Measurements from ENCODE around the gene KCNN3. TPM values are rescaled to one million over a fixed set of nuclear protein-coding genes. Genes with fewer than 3 reads are reported as not detected.
A peak's percentile ranks its signal among the peaks of the same experiment; 100 is the strongest.

KCNN3 gene
- total RNA-seq, 4 donors from 2014 or later = 0.24 to 2.4 (median 0.95) TPM

DNA sequence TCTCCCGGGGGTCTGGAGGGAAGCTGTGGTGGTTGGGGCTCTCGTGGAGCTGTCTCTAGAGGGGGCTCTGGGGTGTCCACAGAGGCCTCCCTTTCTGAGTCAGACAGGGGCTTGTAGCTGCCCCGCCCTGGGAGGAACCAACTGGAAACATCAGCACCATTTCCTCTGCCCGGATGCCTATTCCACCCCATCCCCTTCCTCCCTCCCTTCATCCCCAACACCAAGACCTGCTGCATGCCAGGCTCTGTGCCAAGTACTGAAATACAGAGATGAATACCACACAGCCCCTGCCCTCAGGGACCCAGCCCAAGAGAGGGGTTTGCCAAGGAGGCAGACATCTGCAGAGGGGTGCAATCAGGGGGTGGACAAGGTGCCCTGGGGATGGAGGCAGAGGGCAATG lies 136.5 kb downstream of the KCNN3 start:
- no peak for ATAC-seq (ENCODE audit: low FRiP score)
- no peak for DNase-seq (ENCODE audit: low spot score)
- TF ChIP-seq, protein P1, sequence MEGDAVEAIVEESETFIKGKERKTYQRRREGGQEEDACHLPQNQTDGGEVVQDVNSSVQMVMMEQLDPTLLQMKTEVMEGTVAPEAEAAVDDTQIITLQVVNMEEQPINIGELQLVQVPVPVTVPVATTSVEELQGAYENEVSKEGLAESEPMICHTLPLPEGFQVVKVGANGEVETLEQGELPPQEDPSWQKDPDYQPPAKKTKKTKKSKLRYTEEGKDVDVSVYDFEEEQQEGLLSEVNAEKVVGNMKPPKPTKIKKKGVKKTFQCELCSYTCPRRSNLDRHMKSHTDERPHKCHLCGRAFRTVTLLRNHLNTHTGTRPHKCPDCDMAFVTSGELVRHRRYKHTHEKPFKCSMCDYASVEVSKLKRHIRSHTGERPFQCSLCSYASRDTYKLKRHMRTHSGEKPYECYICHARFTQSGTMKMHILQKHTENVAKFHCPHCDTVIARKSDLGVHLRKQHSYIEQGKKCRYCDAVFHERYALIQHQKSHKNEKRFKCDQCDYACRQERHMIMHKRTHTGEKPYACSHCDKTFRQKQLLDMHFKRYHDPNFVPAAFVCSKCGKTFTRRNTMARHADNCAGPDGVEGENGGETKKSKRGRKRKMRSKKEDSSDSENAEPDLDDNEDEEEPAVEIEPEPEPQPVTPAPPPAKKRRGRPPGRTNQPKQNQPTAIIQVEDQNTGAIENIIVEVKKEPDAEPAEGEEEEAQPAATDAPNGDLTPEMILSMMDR (IDR thresholded peaks at IDR 0.05) = no peak

GRCh38 chr1:154730986-154731489 lies 139.0 kb downstream of the KCNN3 start:
- ATAC-seq (ENCODE audit: low FRiP score) = no peak
- TF ChIP-seq, protein P1 (IDR thresholded peaks at IDR 0.05) = no peak
- DNase-seq (ENCODE audit: low spot score) = no peak

DNA sequence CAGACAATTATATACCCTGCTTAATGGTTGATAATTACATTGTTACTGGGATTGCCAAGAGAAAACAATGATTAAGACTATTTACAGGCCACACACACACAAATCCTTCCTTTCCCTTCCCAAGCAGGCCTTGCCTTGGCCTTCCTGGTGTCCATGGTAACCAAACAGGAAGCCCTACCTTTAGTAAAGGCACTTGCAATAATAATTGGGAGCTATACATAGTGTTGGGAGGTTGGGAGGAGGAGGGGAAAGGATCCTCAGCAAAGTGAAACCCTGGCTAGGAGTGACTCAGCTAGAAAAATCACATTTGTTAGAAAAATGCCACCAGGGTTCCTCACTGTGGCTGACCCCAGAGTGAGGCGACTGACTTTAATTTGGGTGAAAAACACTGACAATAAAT lies 139.8 kb downstream of the KCNN3 start:
- DNase-seq (ENCODE audit: low spot score) (no peak), ATAC-seq (ENCODE audit: low FRiP score) (no peak)
- TF ChIP-seq, protein P1 (IDR thresholded peaks at IDR 0.05) = no peak

GRCh38 chr1:154729577-154729976 lies 140.5 kb downstream of the KCNN3 start:
- TF ChIP-seq, protein P1 (IDR thresholded peaks at IDR 0.05) = no peak
- DNase-seq (ENCODE audit: low spot score) (no peak), ATAC-seq (ENCODE audit: low FRiP score) (no peak)

DNA sequence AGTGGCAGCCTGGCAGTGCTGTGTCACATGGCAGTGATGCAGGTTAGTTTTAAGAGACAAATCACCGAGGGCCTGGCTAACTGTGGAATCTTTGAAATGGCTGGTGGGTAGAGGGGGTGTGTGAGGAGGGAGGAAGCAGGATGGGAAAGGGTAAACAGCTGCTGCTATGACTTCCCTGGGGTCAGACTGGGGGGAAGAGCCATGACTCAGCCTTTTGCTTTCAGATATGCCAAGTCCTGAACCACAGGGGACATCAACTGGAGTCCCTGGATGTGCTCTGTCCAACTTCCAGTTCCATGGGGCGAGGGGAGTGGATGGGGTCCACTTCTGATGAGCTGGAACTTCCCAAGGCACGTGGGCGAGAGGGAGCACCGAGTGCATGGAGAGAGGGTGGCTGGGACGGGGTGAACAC lies 141.0 kb downstream of the KCNN3 start:
- no peak for ATAC-seq (ENCODE audit: low FRiP score)
- TF ChIP-seq, protein P1 (IDR thresholded peaks at IDR 0.05) = no peak
- no peak for DNase-seq (ENCODE audit: low spot score)

GRCh38 chr1:154726896-154727753 lies 143.0 kb downstream of the KCNN3 start:
- DNase-seq (ENCODE audit: low spot score) (no peak), ATAC-seq (ENCODE audit: low FRiP score) (peak; percentile 27)
- TF ChIP-seq, protein P1 (IDR thresholded peaks at IDR 0.05) = no peak

- DNase-seq (ENCODE audit: low spot score) = no peak
- TF ChIP-seq, protein P1 (IDR thresholded peaks at IDR 0.05) = no peak
- peak; percentile 25 for ATAC-seq (ENCODE audit: low FRiP score)
Measured at GRCh38 chr1:154726443-154726842, 143.6 kb downstream of the KCNN3 start.
